ENCODE results near the gene SPTBN1.
"Not testable (repeated sequence)": the region's sequence is repeated elsewhere in the genome, so short reads cannot be mapped to it uniquely, and the experiment has no call there.

Gene SPTBN1

GRCh38 chr2:54471221-54471711 is 15.1 kb downstream of the SPTBN1 start:
- no peak for FAIRE-seq

- no peak for FAIRE-seq
Measured at GRCh38 chr2:54473851-54474250, 17.7 kb downstream of the SPTBN1 start.

GRCh38 chr2:54475285-54475684 is 19.2 kb downstream of the SPTBN1 start:
- FAIRE-seq = no peak

GRCh38 chr2:54475919-54476318 is 19.8 kb downstream of the SPTBN1 start:
- FAIRE-seq = no peak

- no peak for FAIRE-seq
Measured at GRCh38 chr2:54476852-54477251, 20.7 kb downstream of the SPTBN1 start.

- no peak for FAIRE-seq
Measured at GRCh38 chr2:54477896-54478295, 21.8 kb downstream of the SPTBN1 start.

- no peak for FAIRE-seq
Measured at GRCh38 chr2:54478899-54479298, 22.8 kb downstream of the SPTBN1 start.

GRCh38 chr2:54479424-54479823 is 23.3 kb downstream of the SPTBN1 start:
- no peak for FAIRE-seq

- no peak for FAIRE-seq
Measured at GRCh38 chr2:54480025-54480424, 23.9 kb downstream of the SPTBN1 start.

- no peak for FAIRE-seq
Measured at GRCh38 chr2:54481686-54482085, 25.6 kb downstream of the SPTBN1 start.

- no peak for FAIRE-seq
Measured at GRCh38 chr2:54482715-54483114, 26.6 kb downstream of the SPTBN1 start.

GRCh38 chr2:54483426-54483825 is 27.3 kb downstream of the SPTBN1 start:
- no peak for FAIRE-seq

- FAIRE-seq = not testable (repeated sequence)
Measured at GRCh38 chr2:54485756-54486155, 29.6 kb downstream of the SPTBN1 start.

GRCh38 chr2:54486766-54487165 is 30.6 kb downstream of the SPTBN1 start:
- FAIRE-seq = peak; percentile 46

- no peak for FAIRE-seq
Measured at GRCh38 chr2:54490863-54491262, 34.7 kb downstream of the SPTBN1 start.

- FAIRE-seq = no peak
Measured at GRCh38 chr2:54492335-54492734, 36.2 kb downstream of the SPTBN1 start.

GRCh38 chr2:54494087-54494486 is 38.0 kb downstream of the SPTBN1 start:
- FAIRE-seq = no peak

- no peak for FAIRE-seq
Measured at GRCh38 chr2:54496920-54497319, 40.8 kb downstream of the SPTBN1 start.

GRCh38 chr2:54497763-54498680 is 41.9 kb downstream of the SPTBN1 start:
- FAIRE-seq = no peak

- no peak for FAIRE-seq
Measured at GRCh38 chr2:54499661-54500060, 43.5 kb downstream of the SPTBN1 start.

- no peak for FAIRE-seq
Measured at GRCh38 chr2:54500404-54501205, 44.5 kb downstream of the SPTBN1 start.

- no peak for FAIRE-seq
Measured at GRCh38 chr2:54502731-54503130, 46.6 kb downstream of the SPTBN1 start.

- FAIRE-seq = no peak
Measured at GRCh38 chr2:54503192-54503591, 47.1 kb downstream of the SPTBN1 start.

- FAIRE-seq = no peak
Measured at GRCh38 chr2:54503828-54504227, 47.7 kb downstream of the SPTBN1 start.
